Cardiac septum (tissue), 1 donor: ENCODE data around the gene MIGA1. TPM values are rescaled to one million over a fixed set of nuclear protein-coding genes. Genes with fewer than 3 reads are reported as not detected.
"Not testable (repeated sequence)": the region's sequence is repeated elsewhere in the genome, so short reads cannot be mapped to it uniquely, and the experiment has no call there.

Source experiments
- DNase-seq: peaks from one replicate; pipeline ENCODE4 v3.0.0-alpha.2; 2020; ENCODE audit warnings: low spot score
- intact Hi-C: fragments of 100-400 bp; cut with DNase I; formaldehyde crosslinking; loops from one replicate; pipeline ENCODE4 v1.14.0; 2022
- total RNA-seq: library from RNA; stranded (reverse); fragmentation: NEBNext Ultra II Directional; extraction: Animal tissue kit (Norgen Biotek cat#: 25700); gene quantifications from one replicate; pipeline ENCODE4 v1.2.1, GENCODE V29; 2021
- donor health status: DM: no; HTN: no; CAD: no.

Gene MIGA1
- total RNA-seq, 1 donor from 2014 or later, result 11.1 TPM

DNA sequence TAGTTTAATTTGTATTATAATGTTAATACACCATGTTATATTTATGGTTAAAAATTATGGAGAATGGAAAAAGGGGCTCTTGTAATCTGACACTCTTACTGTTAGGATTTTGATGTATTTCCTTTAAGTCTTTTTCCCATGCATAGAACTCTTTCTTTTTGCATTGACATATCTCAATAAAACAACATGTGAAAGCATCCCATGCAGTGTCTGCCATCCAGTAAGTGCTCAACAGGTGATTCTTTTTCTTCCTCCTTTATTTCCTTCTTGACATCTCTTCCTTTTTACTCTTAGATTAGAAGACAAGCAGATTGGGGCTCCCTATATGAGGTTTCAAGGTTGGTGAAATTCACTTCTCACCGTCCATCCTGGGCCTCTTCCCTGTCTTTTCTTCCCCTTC, 111.8 kb downstream of the MIGA1 start:
- DNase-seq, result no peak
- intact Hi-C loops, result no loop called here

DNA sequence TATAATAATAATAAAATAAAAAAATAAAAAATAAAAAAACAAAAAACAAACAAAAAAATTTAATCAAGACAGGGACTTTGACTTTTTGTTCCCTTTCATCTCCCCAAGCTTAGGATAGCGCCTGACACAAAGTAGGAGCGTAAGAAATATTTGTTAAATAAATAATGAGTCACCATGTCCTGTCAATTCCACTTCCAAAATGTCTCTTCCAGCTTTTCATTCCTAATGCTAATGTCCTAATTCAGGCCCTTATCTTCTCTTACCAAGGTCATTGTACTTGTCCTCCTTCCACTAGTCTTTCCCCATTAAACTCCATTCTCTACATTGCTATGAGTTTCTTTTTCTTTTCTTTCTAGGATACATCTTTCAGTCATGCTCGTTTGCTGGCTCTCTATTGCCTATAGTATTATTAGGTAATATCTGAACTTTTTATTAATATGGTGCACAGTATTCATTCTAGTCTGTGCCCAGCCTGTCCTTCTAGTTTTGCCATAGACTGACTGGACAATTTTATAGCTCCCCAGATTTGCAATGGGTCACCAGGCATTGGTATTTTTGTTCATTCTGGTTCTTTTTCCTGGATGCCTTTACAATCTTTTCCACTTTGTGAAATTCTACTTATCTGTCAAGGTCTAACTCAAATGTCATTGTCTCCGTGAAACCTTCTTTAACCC, 120.3 kb downstream of the MIGA1 start:
- intact Hi-C loops, result no loop called here
- DNase-seq, result no peak

DNA sequence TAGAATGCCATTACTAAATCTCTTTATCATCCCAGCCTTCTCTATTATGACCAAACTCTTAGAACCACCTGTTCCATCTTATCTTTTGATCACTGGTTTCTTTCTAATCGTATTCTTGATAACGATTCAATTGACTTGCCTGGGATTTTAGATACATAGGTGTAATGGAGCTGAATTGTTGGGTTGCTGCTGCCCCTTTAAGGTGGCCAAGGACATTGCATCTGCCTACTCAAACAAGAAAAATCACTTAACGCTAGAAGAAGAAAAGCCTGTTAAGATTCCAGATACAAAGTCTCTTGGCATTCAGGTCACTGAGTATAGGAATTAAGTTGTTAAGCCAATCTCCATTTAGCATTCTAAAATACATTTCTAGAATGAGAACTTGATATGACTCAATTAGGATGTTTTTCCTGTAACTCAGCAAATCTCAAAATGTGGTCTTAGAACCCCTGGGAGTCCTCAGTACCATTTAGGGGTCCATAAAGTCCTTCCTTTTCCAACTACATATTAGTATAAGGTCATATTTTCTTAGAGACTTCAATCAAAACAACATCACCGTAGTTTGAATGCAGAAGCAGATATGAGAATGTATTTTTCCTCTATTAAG, 121.3 kb downstream of the MIGA1 start:
- DNase-seq, result no peak
- intact Hi-C loops, result no loop called here

DNA sequence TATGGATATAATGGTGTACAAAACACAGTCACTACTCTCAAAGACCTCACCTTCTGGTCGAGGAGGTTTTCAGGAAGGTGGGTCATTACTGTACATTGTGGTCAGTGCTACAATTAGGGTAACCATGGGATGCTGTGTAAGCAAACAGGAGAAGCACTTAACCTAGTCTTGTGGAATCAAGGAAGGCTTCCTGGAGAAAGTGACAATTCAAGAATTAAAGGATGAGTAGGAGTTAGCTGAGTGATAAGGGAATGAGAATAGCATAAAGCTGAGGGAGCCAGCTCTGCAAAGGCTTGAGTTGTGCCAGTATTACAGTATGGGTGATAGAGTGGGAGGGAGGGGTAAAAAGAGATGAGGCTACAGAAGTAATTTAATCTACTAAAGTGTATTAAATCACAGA, 126.2 kb downstream of the MIGA1 start:
- no peak for DNase-seq
- intact Hi-C loops, result no loop called here

DNA sequence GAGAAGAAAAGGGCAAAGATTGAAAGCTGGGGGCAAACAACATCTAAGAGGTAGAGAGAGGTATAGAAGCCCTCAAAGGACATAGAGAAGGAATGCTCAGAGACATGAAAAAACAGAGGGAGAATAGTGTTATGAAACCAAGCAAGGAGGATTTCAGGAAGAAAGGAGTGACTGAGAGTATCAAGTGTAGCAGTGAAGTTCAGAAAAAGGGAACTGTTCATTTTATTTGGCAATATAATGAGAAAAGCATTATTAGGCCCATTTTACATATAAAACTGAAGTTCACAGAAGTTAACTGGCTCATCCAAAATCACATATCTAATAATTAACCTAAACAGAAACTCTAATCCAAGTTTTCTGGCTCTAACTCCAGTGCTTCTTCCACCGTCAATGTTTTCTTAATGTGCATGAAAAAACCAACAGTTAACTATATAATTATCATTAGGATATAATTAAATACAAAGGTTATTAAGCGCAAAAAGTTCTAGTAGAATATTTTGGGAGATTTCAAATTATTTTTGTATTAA, 126.6 kb downstream of the MIGA1 start:
- intact Hi-C loops, result no loop called here
- no peak for DNase-seq

DNA sequence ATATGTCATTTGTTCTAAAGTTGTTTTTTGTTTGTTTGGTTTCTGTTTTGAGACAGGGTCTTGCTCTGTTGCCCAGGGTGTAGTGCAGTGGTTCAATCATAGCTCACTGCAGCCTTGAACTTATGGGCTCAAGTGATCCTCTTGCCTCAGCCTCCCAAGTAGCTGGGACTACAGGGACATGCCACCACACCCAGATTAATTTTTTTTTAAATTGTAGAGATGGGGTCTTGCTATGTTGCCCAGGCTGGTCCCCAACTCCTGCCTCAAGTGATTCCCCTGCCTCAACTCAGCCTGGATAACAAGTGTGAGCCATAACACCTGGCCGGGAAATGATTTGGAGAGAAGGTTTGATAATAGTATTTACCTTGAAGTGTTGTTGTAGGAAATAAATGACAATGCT, 127.2 kb downstream of the MIGA1 start:
- DNase-seq, result no peak
- intact Hi-C loops, result no loop called here

DNA sequence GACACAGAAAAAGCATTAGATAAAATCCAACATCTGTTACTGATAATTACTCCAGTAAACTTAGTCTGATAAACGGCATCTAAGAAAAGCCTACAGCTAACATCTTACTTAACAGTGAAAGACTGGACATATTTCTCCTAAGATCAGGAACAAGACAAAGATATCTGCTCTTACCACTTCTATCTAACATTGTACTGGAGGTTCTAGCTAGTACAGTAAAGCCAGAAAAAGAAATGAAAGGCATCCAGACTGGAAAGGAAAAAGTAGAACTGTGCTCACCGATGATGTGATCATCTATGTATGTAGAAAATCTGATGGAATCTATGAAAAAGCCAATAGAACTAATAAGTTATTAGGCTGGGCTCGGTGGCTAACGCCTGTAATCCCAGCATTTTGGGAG, 130.7 kb downstream of the MIGA1 start:
- no peak for DNase-seq
- intact Hi-C loops, result no loop called here

DNA sequence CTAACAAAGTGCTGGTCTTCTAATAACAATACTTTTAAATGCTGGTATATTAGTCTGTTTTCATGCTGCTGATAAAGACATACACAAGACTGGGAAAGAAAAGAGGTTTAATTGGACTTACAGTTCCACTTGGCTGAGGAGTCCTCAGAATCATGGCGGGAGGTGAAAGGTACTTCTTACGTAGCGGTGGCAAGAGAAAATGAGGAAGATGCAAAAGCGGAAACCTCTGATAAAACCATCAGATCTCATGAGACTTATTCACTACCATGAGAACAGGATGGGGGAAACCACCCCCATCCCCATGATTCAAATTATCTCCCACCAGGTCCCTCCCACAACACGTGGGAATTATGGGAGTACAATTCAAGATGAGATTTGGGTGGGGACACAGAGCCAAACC, 139.5 kb downstream of the MIGA1 start:
- intact Hi-C loops, DNase-seq: not testable (repeated sequence)

DNA sequence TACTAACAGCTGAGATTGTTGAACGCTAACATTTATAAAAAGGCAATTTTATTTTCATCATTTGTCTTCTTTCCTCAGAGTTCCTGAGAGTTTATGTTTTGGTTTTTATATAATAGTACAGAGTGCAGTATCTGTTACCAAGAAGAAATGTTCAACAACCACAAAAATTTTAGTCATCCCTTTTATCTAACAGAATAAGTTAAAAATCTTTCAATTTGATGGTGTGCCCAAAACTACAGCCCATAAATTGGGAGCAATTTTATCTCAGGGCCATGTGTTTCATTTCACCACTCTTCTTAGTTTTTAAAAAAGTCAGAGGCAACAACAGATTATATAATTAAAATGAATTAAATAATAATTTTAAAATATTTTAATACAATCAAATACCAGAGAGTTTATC, 146.1 kb downstream of the MIGA1 start:
- no peak for DNase-seq
- intact Hi-C loops, result no loop called here

DNA sequence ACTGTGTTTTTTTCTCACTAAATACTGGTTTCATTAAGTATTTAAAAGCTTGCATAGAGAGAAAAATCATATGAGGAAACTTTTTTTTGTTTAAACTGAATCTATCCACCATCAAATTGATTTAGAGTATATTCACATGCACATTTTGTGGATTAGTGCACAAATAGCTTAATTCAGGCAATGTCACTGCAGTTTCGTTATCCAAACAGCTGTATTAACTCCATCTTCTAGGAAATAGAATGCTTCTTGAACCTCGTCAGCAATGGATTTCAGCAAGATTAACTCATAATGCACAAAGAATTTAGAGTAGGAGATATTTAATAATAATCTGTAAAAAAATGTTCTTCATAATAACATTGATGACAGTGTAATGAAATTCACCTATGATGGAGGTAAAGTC, 146.5 kb downstream of the MIGA1 start:
- intact Hi-C loops, result no loop called here
- DNase-seq, result no peak

DNA sequence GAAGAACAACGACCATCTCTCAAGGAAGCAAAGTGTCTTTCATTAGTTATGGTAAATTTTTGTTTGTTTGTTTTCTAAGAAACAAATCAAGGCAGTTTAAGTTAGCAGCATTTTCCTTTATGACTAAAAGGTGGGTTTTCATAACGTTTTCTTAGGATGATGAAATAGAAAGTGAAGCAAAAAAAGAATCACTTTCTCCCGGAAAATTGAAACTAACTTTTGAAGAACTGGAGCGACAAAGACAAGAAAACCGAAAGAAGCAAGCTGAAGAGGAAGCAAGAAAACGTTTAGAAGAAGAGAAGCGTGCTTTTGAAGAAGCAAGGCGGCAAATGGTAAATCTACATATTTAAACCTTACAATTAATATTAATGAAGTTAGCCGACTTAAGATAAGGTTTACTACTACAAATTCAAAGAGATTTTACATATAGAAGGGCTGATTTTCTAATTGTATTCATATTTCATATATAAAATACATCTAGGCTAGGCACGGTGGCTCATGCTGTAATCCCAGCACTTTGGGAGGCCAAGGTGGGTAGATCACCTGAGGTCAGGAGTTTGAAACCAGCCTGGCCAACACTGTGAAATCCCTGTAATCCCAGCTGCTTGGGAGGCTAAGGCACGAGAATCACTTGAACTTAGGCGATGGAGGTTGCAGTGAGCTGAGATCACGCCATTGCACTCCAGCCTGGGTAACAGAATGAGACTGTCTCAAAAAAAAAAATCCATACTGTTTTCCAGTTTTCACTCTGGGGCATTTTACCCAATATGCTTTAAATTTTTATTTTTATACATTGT, 147.3 kb downstream of the MIGA1 start:
- intact Hi-C loops, result no loop called here
- no peak for DNase-seq

DNA sequence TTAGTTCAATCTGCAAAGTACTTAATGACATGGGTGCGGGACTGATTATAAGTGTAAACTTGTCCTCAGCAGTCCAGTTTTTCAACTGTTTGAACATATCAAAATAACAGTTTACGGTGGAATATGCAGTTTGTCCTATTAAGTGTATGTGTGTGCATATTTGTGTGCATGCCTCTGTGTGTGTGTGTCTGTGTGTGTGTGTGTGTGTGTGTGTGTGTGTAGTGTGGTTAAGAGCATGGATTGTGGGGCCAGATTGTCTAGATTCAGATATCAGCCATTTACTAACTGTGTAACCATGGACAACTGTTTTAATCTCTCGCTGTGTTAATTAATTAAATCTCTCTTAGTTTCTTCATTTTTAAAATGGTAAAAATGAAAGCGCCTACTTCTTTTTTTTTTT, 148.0 kb downstream of the MIGA1 start:
- intact Hi-C loops, result no loop called here
- no peak for DNase-seq

Other genes starting within 250 kb of the MIGA1 start
- 35.1 TPM for gene ZZZ3, start 97.0 kb upstream of the MIGA1 start, total RNA-seq
- gene USP33, start 19.8 kb upstream of the MIGA1 start, total RNA-seq, result 26.3 TPM
- gene NEXN, start 109.0 kb downstream of the MIGA1 start, total RNA-seq, result 532 TPM
- 80.0 TPM for gene FUBP1, start 199.4 kb downstream of the MIGA1 start, total RNA-seq
- 140 TPM for gene DNAJB4, start 225.3 kb downstream of the MIGA1 start, total RNA-seq